Neuronal stem cell (in vitro differentiated cells): ENCODE results near the gene TMEM184C.

Source experiments
- DNase-seq: peaks from one replicate; pipeline ENCODE4 v3.0.0-alpha.2; 2013; ENCODE audit warnings: low spot score
- H2AFZ ChIP-seq: one replicate; pipeline ENCODE4 v1.6.1; 2013; ENCODE audit warnings: mild to moderate bottlenecking, low read length, inconsistent platforms
- H2AK5ac ChIP-seq: 2 replicates; pipeline ENCODE4 v1.6.1; 2013; ENCODE audit warnings: low read depth, mild to moderate bottlenecking, inconsistent platforms, low read length, moderate library complexity, mixed read lengths
- H2BK120ac ChIP-seq: 2 replicates; pipeline ENCODE4 v1.6.1; 2013; ENCODE audit warnings: low read depth, mild to moderate bottlenecking, inconsistent platforms, low read length, moderate library complexity, mixed read lengths
- H2BK12ac ChIP-seq: one replicate; pipeline ENCODE4 v1.6.1; 2013; ENCODE audit warnings: low read length, inconsistent platforms
- H2BK15ac ChIP-seq: 2 replicates; pipeline ENCODE4 v1.6.1; 2013; ENCODE audit warnings: mild to moderate bottlenecking, low read length, inconsistent platforms, mixed read lengths
- H2BK5ac ChIP-seq: one replicate; pipeline ENCODE4 v1.6.1; 2013; ENCODE audit warnings: inconsistent platforms, mild to moderate bottlenecking, low read length, moderate library complexity
- H3K14ac ChIP-seq: one replicate; pipeline ENCODE4 v1.6.1; 2013; ENCODE audit warnings: low read length, inconsistent platforms
- H3K18ac ChIP-seq: 2 replicates; pipeline ENCODE4 v1.6.1; 2013; ENCODE audit warnings: low read length, inconsistent platforms
- H3K23ac ChIP-seq: 2 replicates; pipeline ENCODE4 v1.6.1; 2013; ENCODE audit warnings: low read depth, mild to moderate bottlenecking, mixed read lengths, low read length, inconsistent platforms; ENCODE audit not compliant: poor library complexity
- H3K27ac ChIP-seq: replicated peaks from 3 replicates; pipeline ENCODE4 v1.5.1; 2013; ENCODE audit warnings: low read length, inconsistent platforms
- H3K27me3 ChIP-seq, 3 experiments: 2 replicates each; pipeline ENCODE4 v1.6.1; 2013; ENCODE audit warnings: low read length in 3 of 3, mild to moderate bottlenecking in 2 of 3, inconsistent platforms in 1 of 3, low read depth in 1 of 3, mixed read lengths in 1 of 3, moderate library complexity in 1 of 3; ENCODE audit not compliant: control insufficient read depth in 3 of 3, insufficient read depth in 3 of 3
- H3K36me3 ChIP-seq, 2 donors: replicated peaks in 1 of 2; 2 replicates each; pipeline ENCODE4 v1.6.1; 2013; ENCODE audit warnings: low read length in 2 of 2; ENCODE audit not compliant: control insufficient read depth in 2 of 2, insufficient read depth in 2 of 2
- H3K4ac ChIP-seq: 2 replicates; pipeline ENCODE4 v1.6.1; 2013; ENCODE audit warnings: inconsistent platforms, mild to moderate bottlenecking, low read length, moderate library complexity
- H3K4me1 ChIP-seq, 2 donors: 1 replicate in 1 of 2; 2 replicates in 1 of 2; pipeline ENCODE4 v1.6.1; 2013; ENCODE audit warnings: low read length in 2 of 2, low read depth in 1 of 2; ENCODE audit not compliant: control insufficient read depth in 2 of 2, insufficient read depth in 1 of 2
- H3K4me2 ChIP-seq: one replicate; pipeline ENCODE4 v1.6.1; 2013; ENCODE audit warnings: mild to moderate bottlenecking, low read length, inconsistent platforms; ENCODE audit not compliant: insufficient read depth, poor library complexity, severe bottlenecking
- H3K4me3 ChIP-seq, 2 donors: 2 replicates each; pipeline ENCODE4 v1.5.1; 2013; ENCODE audit warnings: low read length in 2 of 2, mild to moderate bottlenecking in 2 of 2, inconsistent platforms in 1 of 2, moderate library complexity in 1 of 2
- H3K79me1 ChIP-seq: one replicate; pipeline ENCODE4 v1.6.1; 2013; ENCODE audit warnings: low read depth, mild to moderate bottlenecking, inconsistent platforms, low read length, moderate library complexity
- H3K9ac ChIP-seq: one replicate; pipeline ENCODE4 v1.6.1; 2013; ENCODE audit warnings: mild to moderate bottlenecking, low read depth, low read length, inconsistent platforms; ENCODE audit not compliant: poor library complexity
- H3K9me3 ChIP-seq, 2 donors: replicated peaks in 1 of 2; 2 replicates each; pipeline versions ENCODE3 to v1.6.1; 2013; ENCODE audit warnings: low read length in 2 of 2, mild to moderate bottlenecking in 2 of 2, inconsistent platforms in 1 of 2, low read depth in 1 of 2, mixed read lengths in 1 of 2, moderate library complexity in 1 of 2; ENCODE audit not compliant: control insufficient read depth in 2 of 2, insufficient read depth in 1 of 2
- H4K8ac ChIP-seq: one replicate; pipeline ENCODE4 v1.6.1; 2013; ENCODE audit warnings: low read depth, mild to moderate bottlenecking, inconsistent platforms, low read length, moderate library complexity
- H4K91ac ChIP-seq: one replicate; pipeline ENCODE4 v1.6.1; 2013; ENCODE audit warnings: low read length, low read depth, mild to moderate bottlenecking, inconsistent platforms; ENCODE audit not compliant: poor library complexity
- WGBS, 2 donors: extraction: QIAGEN DNeasy Blood & Tissue Kit; methylation state at CpG; one replicate each; pipeline ENCODE4 v1.1.7; 2013; ENCODE audit warnings: missing lambda C conversion rate in 2 of 2, mixed read lengths in 1 of 2; ENCODE audit not compliant: insufficient read length in 2 of 2, insufficient replicate concordance in 1 of 2; ENCODE audit errors: extremely low coverage in 2 of 2; 5-methylcytosine and 5-hydroxymethylcytosine counted together

Gene TMEM184C

DNA sequence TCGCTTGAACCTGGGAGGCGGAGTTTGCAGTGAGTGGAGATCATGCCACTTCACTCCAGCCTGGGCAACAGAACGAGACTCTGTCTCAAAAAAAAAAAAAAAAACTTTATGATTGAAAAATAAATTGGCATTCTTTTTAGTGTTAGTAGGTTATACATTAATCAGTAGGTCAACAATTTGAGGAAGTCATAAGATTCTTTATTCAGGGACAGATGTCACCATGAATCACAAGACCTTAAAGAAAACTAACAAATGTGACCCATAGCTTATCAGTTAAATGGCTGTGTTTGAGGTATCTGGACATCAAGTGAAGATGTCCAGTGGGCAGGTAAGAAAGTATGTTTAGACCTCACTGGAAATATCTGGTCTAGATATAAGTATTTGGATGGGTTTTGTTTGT is 76.0 kb downstream of the TMEM184C start:
- Histone ChIP-seq H2BK5ac (no peak overlapping the region), H3K9ac (no peak overlapping the region), H3K23ac (no peak overlapping the region), H3K36me3 (no peaks in the 10 kb centered on the region), H3K14ac (no peak overlapping the region), H3K9me3 (no peaks in the 10 kb centered on the region), H2BK15ac (no peak overlapping the region), H2AK5ac (no peak overlapping the region), H3K18ac (no peak overlapping the region), H3K4me1 (no peaks in the 10 kb centered on the region), H2BK120ac (no peak overlapping the region), H4K91ac (no peak overlapping the region), H3K4ac (no peak overlapping the region), H3K79me1 (no peaks in the 10 kb centered on the region), H3K4me3 (no peak overlapping the region), H4K8ac (no peak overlapping the region), H3K4me2 (no peak overlapping the region), H3K27me3 (no peaks in the 10 kb centered on the region), H2BK12ac (no peak overlapping the region), H2AFZ (no peak overlapping the region), H3K27ac (no peak overlapping the region)
- DNase-seq, result no peak
- WGBS, 2 donors, result no CpG with 5 or more reads among the region's 3 CpGs

DNA sequence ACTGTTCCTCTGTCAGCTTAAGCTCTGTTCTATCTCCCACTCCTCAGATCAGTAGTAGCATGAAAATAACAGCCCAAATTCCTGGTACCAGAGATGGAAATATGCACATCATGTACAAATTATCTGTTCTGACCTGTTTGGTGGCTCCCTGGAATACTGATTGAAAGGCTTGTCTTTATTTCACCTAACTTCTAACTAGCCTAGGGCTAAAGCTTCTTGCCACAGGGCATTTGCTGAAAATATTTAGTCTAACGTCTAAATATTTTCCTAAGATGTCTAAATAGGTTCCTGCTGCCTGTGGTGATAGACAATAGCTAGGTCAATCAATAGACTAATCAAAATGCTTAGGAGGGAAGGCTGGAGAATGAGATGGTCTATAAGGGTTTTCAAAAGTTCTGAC is 79.7 kb downstream of the TMEM184C start:
- H4K8ac ChIP-seq, result no peak overlapping the region
- no peak overlapping the region for H2AFZ ChIP-seq

DNA sequence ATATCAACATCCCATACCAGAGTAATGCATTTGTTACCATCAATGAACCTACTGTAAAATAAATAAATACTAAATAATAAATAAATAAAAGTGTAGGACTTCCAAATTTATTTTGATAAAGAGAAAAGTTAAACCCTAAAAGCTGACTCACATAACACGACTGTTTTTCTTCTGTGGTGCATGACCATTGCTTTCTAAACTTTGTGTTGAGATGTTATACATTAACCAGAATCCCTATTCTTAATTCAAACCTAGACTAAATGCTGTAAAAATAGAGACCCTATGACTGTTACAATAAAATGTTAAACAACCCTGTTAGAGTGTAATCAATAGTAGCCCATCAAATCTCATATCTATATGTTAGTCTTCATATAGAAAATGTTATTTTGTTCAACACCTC is 87.6 kb downstream of the TMEM184C start:
- Histone ChIP-seq H3K27me3 (no peaks in the 10 kb centered on the region), H2BK5ac (no peak overlapping the region), H2BK12ac (no peak overlapping the region), H3K4me3 (no peak overlapping the region), H3K4ac (no peak overlapping the region), H3K36me3 (no peaks in the 10 kb centered on the region), H2BK15ac (no peak overlapping the region), H3K14ac (no peak overlapping the region), H3K18ac (no peak overlapping the region), H3K79me1 (no peaks in the 10 kb centered on the region), H3K4me1 (no peaks in the 10 kb centered on the region), H2AK5ac (no peak overlapping the region), H3K23ac (no peak overlapping the region), H3K4me2 (no peak overlapping the region), H4K91ac (no peak overlapping the region), H3K27ac (no peak overlapping the region), H2AFZ (no peak overlapping the region), H4K8ac (no peak overlapping the region), H2BK120ac (no peak overlapping the region), H3K9ac (no peak overlapping the region), H3K9me3 (no peaks in the 10 kb centered on the region)
- WGBS, 2 donors, result no CpG with 5 or more reads among the region's 1 CpG
- no peak for DNase-seq

More for the DNA sequence above, 79.7 kb downstream of the TMEM184C start:
- H3K27me3 ChIP-seq, result no peaks in the 10 kb centered on the region
- H3K79me1 ChIP-seq, result no peaks in the 10 kb centered on the region
- no peaks in the 10 kb centered on the region for H3K36me3 ChIP-seq
- H3K23ac ChIP-seq, result no peak overlapping the region
- H2BK15ac ChIP-seq, result no peak overlapping the region
- no peak overlapping the region for H2BK5ac ChIP-seq
- WGBS, 2 donors, result no CpG with 5 or more reads among the region's 1 CpG
- H2BK120ac ChIP-seq, result no peak overlapping the region
- H2AK5ac ChIP-seq, result no peak overlapping the region
- no peak overlapping the region for H3K4ac ChIP-seq
- H3K4me2 ChIP-seq, result no peak overlapping the region
- H3K4me3 ChIP-seq, result no peak overlapping the region
- no peaks in the 10 kb centered on the region for H3K4me1 ChIP-seq
- no peak overlapping the region for H2BK12ac ChIP-seq
- no peak overlapping the region for H4K91ac ChIP-seq
- H3K14ac ChIP-seq, result no peak overlapping the region
- H3K27ac ChIP-seq, result no peak overlapping the region
- no peak overlapping the region for H3K9ac ChIP-seq
- no peak for DNase-seq
- H3K18ac ChIP-seq, result no peak overlapping the region
- H3K9me3 ChIP-seq, result no peaks in the 10 kb centered on the region

DNA sequence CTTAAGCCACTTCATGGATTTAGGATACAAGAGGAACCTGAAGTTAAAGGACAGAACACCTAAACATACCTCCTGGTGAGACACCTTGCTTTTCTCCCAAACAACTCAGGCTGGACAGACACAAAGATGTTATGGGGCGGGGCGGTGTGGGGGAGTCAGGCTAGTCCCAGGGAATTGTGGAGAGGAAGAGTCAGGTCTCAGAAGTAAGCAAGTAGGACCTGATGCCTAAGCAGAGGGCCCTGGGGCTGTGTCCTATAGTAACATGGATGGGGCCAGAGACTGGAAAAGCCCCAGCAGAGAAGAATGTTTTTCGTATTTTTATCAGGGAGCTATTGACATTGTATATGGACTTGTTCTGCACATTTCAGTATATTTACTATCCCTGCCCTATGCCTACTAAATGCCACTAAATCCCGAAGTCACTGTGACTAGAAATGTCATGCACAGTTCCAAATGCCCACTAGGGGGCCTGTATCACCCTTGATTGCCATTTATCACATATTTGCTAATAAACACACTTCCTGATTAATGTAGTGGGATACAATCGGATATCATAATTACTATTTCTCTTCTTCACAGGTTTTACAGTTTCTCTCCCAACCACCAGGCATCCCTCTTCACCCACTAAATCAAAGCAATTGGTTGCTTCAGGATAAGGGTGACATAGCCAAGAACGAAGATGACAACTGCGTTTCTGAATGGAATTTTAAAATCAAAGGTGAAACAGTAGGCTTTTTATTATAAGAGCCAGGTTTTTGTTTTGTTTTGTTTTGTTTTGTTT is 90.9 kb downstream of the TMEM184C start:
- no peaks in the 10 kb centered on the region for H3K9me3 ChIP-seq
- no peak overlapping the region for H2BK12ac ChIP-seq
- no peak overlapping the region for H2BK120ac ChIP-seq
- H3K14ac ChIP-seq, result no peak overlapping the region
- WGBS, 2 donors, result no CpG with 5 or more reads among the region's 7 CpGs
- no peak overlapping the region for H4K91ac ChIP-seq
- H2BK15ac ChIP-seq, result no peak overlapping the region
- no peaks in the 10 kb centered on the region for H3K4me1 ChIP-seq
- H3K23ac ChIP-seq, result no peak overlapping the region
- no peak overlapping the region for H3K4ac ChIP-seq
- no peak overlapping the region for H2AK5ac ChIP-seq
- H2AFZ ChIP-seq, result no peak overlapping the region
- H3K27ac ChIP-seq, result no peak overlapping the region
- H3K18ac ChIP-seq, result no peak overlapping the region
- DNase-seq, result no peak
- no peaks in the 10 kb centered on the region for H3K79me1 ChIP-seq
- H3K4me2 ChIP-seq, result no peak overlapping the region
- H3K4me3 ChIP-seq, result no peak overlapping the region
- H3K36me3 ChIP-seq, result no peaks in the 10 kb centered on the region
- H3K27me3 ChIP-seq, result no peaks in the 10 kb centered on the region
- H4K8ac ChIP-seq, result no peak overlapping the region
- H2BK5ac ChIP-seq, result no peak overlapping the region
- no peak overlapping the region for H3K9ac ChIP-seq
